ENCODE measurements around the gene TMCC1.
"Not testable (repeated sequence)": the region's sequence is repeated elsewhere in the genome, so short reads cannot be mapped to it uniquely, and the experiment has no call there.

TMCC1 gene

DNA sequence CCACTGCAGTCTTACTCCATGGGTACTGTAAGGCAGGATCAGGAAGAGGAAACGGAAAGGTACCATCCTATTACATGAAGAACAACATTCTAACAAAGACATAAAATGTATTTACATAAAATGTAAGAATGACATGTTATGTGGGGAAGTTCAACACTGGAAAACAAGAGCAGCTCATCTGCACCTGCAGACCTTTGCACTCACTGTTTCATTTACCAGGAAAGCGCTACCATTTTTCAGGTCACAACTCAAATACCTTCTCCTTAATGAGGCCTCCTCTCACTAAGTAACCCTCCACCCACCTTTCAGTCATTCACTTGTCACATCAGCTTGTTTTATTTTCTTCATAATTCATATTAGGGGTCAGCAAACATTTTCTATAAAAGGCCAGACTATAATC is 2.6 kb downstream of the TMCC1 start:
- no peak for DNase-seq

DNA sequence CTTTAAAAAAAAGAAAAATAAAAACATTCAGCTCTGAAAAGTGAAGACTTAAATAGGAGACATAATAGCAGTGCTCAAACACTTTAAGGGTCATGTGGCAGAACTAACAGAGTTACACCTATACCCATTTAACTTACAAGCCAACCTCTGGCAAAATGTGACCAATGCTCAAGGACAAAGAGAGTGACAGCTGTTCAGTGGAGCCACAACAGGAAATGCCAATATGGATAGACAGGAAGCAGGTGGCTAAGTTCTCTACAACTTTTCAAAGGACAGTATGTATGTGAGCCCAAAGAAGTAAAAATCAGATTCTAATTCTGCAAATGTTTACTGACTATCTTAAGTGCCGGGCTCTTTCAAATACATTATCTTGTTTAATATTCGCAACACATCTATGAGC is 3.4 kb downstream of the TMCC1 start:
- DNase-seq: peak in 1 of 2 donors; percentile 18

DNA sequence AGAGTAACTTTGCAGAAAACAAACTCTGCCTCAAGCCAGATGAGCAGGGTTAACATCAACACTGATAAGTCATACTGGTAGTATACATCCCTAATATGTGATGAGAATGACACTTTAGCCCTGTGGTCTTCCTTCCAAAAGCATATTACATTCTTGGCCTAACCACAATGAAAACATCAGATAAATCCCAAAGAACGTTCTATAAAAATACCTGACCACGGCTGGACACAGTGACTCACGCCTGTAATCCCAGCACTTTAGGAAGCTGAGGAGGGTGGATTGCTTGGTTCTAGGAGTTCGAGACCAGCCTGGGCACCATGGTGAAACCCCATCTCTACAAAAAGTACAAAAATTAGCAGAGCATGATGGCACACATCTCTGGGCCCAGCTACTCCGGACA is 4.7 kb downstream of the TMCC1 start:
- no peak for DNase-seq

DNA sequence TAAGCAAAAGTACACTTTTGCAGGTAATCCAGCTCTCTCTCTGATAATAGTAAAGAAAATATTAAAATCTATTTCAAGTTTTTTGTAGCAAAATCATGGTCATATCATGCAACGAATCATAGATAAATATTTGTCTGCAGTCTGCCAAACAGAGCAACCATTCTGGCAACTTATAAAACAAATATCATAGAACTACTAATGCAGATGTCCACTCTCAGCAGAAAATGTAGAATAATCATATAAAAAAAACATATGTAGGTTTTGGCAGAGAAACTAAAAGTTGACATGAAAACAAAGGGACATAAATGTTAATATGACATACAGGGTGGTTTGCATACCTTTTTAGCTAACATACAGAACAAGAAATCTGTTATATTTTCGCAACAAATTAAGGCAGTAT is 12.2 kb downstream of the TMCC1 start:
- no peak for DNase-seq

DNA sequence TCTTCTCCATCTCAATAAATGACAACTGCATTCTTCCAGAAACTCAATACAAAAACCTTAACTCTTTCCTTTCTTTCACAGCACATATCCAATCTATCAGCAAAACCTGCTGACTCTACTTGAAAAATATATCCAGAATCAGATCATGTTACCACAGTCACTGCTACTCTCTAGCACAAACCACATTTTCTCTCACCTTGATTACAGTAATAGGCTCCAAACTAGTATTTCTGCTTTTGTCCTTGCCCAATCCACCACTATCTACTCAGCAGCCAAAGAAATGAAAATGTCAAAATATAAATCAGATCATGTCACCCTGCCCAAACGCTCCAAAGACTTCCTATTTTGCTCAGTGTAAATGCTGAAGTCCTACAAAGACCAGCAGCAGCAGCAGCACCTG is 15.2 kb downstream of the TMCC1 start:
- DNase-seq: no peak

DNA sequence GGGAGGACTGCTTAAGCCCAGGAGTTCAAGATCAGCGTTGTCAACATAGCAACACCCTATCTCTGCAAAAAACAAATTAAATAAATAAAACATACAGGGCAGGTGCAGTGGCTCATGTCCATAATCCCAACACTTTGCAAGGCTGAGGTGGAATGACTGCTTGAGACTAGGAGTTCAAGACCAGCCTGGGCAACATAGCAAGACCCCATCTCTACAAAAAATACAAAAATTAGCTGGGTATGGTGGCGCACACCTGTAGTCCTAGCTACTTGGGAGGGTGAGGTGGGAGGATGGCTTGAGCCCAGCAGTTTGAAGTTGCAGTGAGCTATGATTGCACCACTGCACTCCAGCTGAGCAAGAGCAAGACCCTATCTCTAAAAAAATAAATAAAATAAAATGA is 19.0 kb downstream of the TMCC1 start:
- DNase-seq: not testable (repeated sequence)

DNA sequence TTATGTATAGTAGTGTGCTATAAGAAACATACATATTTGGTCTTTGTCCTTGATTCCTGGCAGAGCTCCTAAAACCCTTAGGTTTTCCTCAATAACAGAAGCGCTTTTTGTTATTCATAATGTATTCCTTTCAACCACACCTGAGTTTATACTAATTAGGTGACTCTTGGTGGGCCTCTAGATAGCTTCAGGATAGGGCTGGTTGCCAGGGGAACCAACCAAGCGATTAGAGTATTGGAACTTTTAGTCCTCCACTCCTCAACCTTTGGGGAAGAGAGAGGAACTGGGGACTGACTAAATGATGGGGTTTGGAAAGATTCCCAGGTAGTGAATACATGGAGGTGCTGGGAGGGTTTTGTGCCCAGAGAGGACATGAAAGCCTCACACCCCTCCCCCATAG is 24.6 kb downstream of the TMCC1 start:
- no peak for DNase-seq

DNA sequence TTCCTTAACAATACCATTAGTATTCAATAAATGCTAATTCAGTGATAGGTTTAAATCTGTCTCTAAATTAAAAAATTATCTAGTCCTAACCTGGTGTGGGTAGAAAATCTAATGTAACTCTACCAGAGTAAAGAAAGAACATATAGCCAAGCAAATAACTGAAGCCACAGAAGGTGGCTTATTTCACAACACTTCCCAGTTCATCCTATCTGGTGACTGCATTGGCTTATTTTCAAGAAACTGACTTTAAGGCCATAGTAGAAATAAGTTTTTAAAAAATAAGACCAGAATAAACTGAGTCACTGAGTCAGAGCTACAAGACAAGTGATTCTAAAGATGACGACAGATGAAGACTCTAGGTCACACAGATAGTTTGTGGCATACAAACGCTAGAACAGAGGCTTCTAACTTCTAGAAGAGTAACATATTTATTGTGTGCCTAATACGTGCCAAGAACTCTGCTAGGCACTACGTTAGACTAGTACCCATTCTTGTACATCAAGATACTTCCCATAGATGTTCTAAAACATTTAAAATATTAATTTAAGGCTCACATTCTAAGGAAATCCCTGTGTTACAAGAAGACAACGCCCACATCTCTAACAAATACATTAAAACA is 25.9 kb downstream of the TMCC1 start:
- DNase-seq: no peak

DNA sequence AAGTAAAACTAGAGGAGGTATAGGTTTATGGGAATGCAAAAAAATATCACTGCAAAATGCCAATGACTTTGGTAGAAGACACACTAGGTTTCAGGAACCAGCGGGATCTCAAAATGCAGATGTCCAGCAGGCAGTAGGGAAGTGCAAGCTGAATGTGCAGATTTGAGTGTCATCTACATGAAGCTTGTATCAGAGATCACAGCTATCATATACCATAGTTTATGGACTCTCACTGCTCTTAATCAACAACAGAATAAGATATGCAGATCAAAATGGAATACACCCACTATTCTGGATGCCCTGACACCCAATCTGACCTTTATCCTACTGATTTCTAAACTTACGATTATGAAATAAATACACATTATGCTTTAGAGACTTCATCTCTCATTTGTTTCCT is 27.7 kb downstream of the TMCC1 start:
- no peak for DNase-seq

DNA sequence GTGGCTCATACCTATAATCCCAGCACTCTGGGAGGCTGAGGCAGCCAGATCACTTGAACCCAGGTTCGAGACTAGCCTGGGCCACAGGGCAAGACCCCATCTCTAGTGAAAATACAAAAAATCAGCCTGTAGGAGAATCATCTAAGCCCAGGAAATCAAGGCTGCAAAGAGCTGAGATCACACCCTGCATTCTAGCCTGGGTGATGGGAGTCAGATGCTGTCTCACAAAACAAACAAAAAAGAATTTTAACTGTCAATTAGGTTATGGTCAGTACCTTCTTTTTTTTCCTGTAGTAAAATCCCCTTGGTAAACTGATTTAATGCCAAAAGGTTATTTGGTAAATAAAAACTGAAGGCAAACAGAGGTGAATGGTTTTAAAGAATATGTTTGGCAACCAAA is 29.0 kb downstream of the TMCC1 start:
- no peak for DNase-seq

DNA sequence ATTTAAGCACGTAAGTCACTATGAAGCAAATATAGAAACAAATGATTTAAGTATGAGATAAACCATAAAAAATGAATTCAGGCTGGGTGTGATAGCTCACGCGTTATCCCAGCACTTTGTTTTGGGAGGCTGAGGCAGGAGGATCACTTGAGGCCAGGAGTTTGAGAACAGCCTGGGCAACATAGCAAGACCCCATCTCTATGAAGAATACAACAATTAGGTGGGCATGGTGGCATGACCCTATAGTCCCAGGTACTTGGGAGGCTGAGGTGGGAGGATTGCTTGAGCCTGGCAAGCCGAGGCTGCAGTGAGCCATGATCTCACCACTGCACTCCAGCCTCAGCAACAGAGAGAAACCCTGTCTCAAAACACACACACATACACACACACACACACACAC is 34.2 kb downstream of the TMCC1 start:
- DNase-seq: no peak

DNA sequence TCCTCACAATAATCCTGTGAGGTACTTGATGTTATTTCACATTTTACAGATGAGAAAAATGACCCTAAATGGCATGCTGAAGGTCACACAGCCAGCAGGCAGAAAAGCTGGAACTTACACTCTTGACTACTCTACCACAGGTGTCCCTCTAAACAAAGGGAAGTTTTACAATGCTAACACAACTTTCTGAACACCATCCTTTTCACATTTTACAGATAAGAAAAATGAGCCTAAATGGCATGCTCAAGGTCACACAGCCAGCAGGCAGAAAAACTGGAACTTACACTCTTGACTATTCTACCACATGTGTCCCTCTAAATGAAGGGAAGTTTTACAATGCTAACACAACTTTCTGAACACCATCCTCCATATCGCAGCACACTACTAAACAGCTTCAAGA is 35.6 kb downstream of the TMCC1 start:
- no peak for DNase-seq

DNA sequence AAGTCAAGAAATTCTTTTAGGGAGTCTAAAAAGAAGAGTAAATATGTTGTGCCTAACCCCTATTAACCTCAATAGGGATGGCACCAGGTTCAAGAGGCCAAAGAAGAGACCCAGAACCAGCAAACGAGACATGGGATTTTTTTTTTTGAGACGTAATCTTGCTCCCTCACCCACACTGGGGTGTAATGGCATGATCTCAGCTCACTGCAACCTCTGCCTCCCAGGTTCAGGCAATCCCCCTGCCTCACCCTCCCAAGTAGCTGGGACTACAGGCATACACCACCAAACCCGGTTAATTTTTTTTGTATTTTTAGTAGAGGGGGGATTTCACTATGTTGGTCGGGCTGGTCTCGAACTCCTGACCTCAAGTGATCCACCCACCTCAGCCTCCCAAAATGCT is 36.7 kb downstream of the TMCC1 start:
- not testable (repeated sequence) for DNase-seq

DNA sequence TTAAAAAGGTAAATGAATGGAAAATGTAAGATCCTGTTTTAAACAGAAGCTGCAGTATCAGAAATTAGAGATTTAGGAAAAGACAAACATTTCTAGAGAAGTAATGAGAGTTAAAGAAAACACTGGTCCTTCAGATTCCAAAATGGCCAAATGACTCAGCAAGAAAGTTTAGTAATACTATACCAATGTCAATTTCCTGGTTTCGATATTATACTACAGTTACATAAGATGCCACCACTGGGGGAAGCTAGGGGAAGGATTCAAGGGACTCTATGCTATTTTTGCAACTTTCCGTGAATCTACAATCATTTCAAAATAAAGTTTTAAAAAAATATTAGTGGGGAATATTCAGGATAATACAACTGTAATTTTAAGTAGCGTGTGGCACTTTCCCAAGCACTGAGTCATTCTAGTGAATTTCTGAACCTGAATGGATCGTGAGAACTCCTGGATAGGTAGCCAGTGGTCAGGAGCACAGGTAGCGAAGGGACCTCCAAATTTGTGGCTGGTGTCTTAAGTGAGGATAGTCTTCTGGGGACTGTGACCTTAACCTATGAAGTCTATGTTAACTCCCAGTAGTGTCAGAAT is 37.6 kb downstream of the TMCC1 start:
- DNase-seq: no peak

DNA sequence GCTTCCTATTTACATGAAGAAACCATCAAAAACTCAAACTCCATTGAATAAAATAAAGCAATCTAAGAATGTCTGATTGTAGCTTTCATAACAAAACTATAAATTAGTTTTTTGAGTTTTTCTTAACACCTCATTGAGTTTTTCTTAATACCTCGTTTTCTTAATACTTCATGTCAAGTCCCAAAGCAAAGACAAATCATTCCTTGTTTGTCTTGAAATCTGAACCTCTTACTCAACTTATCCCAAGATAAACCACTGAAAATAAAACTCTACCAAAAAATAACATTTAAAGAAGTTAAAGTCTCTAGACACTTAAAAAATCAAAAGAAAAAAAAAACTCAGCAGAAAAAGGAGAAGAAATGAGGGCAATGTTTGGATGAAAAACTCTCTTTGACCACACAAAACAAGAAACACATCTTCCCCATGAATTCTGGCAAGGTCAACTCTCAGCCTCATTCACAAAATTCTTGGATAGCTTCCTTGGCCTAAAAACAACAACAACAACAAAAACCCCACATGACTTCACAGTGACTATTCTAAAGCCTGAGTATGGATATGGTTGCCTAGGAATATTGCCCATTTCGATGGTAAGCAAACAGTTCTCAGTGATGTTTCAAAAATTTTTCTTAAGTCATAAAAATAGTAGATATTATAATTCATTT is 38.2 kb downstream of the TMCC1 start:
- no peak for DNase-seq

DNA sequence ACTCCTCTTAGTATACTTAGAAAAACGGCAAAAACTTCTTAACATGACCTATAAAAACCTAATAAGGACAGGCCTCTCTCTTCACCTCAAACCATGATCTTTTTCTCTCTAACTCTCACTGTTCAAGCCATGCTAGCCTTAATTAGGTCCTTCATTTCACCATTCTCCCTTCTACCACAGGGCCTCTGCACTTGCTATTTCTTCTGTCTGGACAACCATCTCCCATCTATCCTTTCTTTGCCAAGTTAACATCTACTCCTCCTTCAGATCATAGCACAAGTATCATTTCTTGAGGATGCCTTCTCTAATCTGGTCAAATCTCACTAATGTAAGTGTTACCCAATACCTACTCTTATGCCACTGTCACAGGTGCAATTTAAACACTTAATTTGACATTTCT is 39.1 kb downstream of the TMCC1 start:
- no peak for DNase-seq

DNA sequence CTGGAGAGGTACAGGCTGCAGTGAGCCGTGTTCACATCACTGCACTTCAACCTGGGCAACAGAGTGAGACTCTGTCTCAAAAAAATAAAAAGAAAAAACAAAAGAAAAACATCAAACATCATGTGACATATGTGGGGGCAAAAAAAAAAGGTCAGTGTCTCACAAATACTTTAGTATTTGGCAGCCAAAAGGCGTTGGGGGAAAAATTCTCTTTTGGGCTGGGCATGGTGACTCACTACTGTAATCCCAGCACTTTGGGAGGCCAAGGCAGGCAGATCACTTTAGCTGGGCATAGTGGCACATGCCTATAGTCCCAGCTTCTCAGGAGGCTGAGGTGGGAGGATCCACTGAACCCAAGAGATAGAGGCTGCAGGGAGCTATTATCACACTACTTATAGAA is 47.6 kb downstream of the TMCC1 start:
- DNase-seq: no peak

DNA sequence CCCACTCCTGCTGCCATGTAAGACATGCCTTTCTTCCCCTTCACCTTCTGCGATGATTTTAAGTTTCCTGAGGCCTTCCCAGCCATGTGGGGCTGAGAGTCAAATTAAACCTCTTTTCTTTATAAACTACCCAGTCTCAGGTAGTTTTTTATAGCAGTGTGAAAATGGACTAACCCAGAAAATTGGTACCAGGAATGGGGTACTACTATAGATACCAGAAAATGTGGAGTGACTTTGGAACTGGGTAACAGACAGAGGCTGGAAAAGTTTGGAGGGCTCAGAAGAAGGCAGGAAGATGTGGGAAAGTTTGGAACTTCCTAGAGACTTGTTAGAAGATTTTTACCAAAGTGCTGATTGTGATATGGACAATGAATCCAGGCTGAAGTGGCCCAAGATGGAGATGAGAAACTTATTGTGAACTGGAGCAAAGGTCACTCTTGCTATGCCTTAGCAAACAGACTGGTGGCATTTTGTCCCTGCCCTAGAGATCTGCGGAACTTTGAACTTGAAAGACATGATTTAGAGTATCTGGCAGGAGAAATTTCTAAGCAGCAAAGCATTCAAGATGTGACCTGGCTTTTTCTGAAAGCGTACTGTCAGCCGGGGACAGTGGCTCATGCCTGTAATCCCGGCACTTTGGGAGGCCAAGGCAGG is 52.7 kb downstream of the TMCC1 start:
- DNase-seq: no peak

DNA sequence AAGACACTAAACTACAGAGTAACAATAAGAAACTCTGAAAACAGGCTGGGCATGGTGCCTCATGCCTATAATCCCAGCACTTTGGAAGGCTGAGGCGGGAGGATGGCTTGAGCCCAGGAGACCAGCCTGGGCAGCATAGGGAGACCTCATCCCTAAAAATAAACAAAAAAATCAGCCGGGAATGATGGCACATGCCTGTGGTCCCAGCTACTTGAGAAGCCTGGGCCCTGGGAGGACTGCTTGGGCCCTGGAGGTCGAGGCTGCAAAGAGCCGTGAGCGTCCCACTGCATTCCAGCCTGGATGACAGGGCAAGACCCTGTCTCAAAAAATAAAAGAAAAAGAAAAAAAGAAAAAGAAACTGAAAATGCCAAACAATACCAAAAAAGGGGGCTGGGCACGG is 55.4 kb downstream of the TMCC1 start:
- DNase-seq: no peak

DNA sequence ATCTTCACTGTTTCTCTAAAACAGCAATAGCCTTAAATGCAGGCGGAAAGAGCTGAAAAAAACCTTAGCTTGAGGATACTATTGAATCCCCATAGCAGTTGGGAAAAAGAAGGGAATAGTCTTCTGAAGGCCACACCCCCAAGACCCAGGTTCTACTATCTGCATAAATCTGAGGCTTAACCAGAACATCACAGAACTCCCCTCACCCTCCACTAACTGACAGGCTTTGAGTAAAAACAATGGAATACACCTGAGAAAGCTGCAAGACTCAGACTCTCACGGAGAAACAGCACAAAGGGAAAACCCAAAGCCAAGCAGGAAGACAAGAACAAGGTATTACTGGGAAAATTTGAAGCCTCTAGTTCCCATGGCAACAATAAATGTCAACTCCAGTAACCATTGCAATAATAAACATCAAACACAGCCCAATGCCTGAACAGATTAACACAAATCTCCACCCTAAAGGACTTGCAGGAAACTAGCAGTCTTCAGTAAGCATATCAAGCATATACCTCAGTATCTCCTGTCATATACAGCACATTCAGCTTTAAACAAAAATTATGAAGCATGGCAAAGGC is 56.4 kb downstream of the TMCC1 start:
- no peak for DNase-seq

DNA sequence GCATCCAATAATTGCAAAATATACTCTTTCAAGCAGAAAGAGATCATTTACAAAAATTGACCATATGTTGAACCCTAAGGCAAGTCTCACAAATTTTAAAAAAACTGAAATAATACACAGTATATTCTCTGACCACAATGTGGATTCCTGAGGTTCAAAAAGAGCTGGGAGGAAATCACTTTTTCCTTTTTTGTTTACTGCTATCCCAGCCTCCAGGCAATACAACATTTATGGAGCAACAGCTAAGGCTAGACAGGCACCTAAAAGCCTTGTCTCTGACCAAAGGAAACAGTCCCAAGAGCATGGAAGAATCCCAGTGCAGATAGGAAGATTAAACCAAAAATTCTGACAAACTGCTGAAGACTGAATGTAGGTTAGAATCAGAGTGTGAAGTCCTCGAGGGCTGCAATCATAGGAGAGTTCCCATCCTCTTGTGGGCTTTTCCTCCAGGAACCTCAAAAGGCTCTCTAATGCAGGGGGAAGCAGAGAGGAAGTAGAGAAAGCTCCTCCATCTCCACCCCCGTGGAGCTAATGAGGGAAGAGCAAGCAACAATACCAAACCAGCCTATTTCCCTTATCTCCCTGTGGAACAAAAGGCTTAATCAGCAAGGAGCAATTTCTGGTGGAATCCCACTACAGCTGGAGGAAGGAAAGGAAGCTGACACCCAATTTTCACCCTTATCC is 57.0 kb downstream of the TMCC1 start:
- DNase-seq: no peak

DNA sequence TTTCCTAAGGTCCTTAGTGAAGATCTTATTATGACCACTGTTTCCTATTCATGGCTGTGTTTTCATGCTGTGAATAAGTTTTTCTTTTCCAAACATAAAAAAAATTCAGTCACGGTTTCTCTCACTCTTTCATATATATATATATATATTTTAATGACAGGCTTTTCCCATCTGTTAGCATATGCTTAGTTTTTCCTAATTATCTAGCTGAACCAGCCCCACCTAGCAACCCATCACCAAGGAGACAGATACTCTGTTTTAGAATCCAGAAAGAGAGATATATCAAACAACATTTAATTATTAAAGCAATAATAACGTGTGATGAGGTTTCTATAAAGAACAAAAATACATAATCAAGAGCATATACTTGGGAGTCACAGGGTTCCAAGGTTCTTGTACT is 58.3 kb downstream of the TMCC1 start:
- no peak for DNase-seq

DNA sequence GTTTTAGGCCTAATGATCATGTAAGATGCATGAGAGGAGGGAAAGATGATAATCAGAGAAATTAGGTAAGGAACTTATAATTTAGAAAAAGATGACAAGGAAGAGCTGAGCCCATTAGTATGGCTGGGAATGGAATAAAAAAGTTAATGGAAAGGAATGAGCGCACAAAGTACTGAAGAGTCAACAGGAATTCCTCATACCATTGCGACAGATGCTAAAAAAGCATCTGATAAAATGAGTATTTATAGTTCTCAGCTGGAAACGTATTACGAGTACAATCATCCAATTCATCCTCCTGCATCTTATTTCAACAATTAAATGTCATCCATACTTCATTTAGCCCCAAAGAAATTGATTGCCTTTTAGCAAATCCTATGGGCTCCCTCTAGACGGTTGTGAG is 58.9 kb downstream of the TMCC1 start:
- DNase-seq: no peak
